Forelimb muscle (tissue), 1 donor: ENCODE results near the gene SYCP2. TPM values are rescaled to one million over a fixed set of nuclear protein-coding genes. Genes with fewer than 3 reads are reported as not detected.
"Not testable (repeated sequence)": the region's sequence is repeated elsewhere in the genome, so short reads cannot be mapped to it uniquely, and the experiment has no call there.

Experiments
- DNase-seq: peaks from one replicate; pipeline ENCODE4 v3.0.0-alpha.2; 2013; ENCODE audit warnings: low read depth
- polyA plus RNA-seq: library from polyadenylated mRNA; unstranded; fragments of 120-200 nt; gene quantifications from one replicate; pipeline ENCODE4 v1.2.1, GENCODE V29; 2013; ENCODE audit not compliant: insufficient read length

SYCP2 gene, protein sequence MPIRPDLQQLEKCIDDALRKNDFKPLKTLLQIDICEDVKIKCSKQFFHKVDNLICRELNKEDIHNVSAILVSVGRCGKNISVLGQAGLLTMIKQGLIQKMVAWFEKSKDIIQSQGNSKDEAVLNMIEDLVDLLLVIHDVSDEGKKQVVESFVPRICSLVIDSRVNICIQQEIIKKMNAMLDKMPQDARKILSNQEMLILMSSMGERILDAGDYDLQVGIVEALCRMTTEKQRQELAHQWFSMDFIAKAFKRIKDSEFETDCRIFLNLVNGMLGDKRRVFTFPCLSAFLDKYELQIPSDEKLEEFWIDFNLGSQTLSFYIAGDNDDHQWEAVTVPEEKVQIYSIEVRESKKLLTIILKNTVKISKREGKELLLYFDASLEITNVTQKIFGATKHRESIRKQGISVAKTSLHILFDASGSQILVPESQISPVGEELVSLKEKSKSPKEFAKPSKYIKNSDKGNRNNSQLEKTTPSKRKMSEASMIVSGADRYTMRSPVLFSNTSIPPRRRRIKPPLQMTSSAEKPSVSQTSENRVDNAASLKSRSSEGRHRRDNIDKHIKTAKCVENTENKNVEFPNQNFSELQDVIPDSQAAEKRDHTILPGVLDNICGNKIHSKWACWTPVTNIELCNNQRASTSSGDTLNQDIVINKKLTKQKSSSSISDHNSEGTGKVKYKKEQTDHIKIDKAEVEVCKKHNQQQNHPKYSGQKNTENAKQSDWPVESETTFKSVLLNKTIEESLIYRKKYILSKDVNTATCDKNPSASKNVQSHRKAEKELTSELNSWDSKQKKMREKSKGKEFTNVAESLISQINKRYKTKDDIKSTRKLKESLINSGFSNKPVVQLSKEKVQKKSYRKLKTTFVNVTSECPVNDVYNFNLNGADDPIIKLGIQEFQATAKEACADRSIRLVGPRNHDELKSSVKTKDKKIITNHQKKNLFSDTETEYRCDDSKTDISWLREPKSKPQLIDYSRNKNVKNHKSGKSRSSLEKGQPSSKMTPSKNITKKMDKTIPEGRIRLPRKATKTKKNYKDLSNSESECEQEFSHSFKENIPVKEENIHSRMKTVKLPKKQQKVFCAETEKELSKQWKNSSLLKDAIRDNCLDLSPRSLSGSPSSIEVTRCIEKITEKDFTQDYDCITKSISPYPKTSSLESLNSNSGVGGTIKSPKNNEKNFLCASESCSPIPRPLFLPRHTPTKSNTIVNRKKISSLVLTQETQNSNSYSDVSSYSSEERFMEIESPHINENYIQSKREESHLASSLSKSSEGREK (N-terminal part only)
- polyA plus RNA-seq = 3.9 TPM

DNA sequence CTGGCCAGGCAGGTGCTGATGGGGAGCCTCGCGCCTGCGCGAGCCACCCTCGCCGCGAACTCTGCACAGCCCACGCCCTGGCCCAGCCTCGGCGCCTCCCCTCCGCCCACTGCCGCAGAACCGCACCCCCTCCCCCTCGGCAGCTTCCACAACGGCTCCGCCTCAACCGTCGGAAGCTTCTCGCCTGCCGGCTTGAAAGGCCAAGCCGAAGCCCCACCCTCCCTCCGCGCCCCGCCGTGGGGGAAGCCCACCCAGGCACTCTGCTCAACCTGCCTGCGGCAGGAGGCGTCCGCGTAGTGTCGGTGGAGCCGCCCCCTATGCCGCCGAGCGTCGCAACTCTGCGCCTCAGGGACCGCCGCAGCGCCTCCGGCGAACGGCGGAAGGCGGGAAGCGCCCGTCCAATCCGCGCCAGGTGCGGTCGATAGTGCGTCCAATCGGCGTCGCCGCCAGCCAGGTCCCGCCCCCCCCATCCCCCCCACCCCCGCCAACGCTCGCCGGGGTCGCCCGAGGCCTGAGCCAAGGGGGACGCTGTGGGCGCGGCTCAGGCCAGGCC, at the start of gene SYCP2:
Gene SYCP2 (minus strand): TSS at position 342 of the 553 bp plus-strand sequence. CDS start 11,224 bp downstream, outside the sequence.
- DNase-seq = no peak

DNA sequence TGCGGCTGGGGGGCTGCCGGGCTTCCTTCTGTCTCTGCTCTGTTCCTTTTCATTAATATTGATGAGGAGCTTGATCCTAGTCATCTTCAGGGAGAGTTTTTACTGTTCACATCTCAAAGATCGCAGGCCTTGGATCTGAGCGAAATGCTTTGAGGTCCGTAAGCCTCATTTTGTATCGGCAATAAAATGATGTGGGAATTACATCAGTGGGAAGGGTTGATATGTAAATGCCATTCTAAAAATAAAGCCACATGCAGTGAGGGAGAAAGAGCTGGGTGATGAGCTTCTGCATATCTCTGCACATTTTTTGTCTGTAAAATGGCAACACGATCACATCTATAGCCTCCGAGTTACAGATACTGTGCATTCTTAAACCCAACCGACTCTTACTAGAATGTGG, 49.6 kb upstream of the SYCP2 start:
- no peak for DNase-seq

DNA sequence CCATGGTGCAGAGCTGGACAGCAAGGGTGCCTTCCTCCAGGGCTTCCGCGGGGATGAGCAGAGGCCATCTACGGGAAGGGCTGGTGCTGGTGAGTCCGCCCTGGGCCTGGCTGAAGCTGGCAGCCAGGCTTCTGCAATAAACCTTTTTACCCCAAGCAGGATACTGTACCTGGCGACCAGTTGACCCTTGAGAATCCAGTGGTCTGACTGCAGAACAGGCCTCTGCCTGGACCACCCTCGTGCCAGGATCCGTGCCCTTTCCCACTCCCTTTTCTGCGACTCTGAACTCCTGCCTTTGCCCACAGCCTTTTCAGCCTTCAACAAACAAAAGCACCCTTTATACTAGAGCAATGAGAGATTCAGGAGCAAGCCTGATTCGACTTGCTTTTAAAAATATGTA, 43.6 kb upstream of the SYCP2 start:
- no peak for DNase-seq

DNA sequence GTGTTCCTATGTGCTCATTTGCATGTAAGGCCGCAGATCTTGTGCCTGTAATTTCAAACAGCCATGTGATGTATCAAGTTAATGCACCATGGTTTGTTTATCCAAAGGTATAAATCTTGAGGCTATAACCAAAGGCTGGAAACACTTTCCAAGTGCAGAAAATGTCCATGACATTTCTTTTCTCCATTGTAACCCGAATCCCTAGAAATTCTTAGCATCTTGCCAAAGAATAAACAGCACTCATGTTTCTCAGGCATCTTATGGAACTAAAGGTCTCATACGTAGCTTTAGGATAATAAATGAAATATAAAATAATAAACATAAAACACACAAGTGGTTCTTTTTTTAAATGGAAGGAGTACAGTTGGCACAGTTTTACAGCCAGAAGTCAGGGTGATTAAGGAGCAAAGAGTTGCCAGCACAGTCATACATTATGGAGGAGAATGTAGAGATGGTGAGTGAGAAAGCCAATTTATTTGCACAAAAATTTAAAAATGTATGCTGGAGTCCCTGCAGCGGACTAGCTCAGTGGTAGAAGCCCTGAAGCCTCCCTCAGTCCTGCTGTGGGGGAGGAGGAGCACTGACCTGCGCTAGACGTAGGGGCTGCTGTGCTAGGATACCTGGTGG, 42.8 kb upstream of the SYCP2 start:
- no peak for DNase-seq

DNA sequence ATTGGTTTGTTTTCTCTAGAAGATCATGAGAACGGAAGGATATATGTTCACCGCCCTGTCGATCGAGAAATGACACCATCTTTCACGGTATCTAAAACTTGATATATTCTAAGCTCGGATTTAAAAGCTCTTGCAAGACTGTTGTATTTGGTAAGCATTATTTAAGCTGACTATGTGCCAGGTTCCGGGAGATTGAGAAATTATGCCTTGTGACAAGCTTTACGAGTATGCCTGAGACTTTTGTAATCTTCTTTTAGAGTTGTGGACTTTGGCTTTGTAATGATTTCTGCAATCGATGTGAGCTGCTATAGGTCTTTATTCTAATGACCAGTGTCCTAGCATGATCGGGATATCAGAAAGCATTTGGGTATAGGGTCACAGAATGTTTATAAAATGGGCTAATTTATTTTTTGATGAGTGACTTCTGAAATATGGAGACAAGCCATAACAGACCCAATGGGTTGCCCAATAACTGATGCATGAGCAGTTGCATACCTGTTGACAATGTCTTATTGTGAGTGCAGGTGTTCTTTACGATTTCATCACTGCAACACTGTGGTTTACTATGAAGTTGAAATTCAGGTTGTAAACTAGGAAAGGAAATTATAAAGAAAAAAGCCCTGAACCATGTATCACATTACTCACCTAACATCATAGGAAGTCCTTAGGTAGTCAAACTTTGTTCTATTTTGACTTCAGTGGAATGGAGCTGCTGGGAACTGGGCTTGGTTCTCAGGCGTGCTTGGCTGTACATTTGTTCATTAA, 38.8 kb upstream of the SYCP2 start:
- no peak for DNase-seq

DNA sequence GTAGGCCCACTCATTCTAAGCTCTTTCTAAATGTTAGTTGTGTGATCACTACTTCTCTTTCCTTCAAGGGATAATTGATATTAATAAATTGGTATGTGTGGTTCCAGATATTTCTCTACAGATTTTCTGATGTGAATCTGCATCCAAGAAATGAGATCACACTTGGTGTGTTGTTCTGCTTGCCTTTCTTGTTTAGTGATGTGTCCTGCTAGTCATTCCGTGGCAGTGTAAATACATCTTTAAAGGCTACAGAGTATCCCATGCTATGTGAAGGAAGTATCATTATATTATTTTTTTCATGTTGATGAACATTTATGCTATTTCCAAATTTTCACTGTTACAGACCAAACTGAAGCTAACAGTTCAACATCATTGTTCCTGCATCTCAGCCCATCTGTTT, 38.0 kb upstream of the SYCP2 start:
- no peak for DNase-seq

DNA sequence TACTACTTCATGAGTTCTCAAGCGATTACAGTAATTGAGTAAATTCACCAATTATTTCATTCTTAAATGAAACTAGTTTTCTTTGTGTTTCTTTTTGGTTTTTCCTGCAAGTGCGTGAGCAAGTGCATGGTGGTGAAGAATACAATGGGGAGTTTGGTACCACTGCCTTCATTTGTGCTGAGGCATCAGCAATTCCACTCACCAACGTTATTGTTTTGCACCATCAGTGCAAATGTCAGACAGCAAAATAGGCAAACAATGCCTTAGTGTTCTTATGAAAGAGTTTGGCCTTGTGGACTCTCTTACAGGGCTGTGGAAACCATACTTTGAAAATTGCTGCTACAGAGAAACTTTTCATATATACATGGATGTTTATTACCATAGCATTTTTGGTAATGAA, 33.0 kb upstream of the SYCP2 start:
- DNase-seq = no peak

DNA sequence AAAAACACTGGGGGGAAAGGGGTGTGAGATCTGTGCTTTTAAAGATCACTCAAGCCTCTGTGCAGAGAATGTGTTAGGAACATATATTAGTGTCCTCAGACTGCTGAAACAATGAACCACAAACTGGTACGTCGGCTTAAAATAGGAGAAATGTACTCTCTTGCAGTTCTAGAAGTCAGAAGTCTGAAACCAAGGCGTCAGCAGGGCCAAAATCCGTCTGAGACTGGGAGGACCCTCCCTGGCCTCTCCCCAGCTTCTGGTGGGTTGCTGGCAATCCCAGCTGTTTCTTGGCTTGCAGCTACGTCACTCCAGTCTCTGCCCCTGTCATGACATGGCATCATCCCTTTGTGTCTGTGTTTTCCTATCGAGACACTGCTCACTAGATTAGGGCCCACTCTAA, 28.7 kb upstream of the SYCP2 start:
- DNase-seq = no peak

DNA sequence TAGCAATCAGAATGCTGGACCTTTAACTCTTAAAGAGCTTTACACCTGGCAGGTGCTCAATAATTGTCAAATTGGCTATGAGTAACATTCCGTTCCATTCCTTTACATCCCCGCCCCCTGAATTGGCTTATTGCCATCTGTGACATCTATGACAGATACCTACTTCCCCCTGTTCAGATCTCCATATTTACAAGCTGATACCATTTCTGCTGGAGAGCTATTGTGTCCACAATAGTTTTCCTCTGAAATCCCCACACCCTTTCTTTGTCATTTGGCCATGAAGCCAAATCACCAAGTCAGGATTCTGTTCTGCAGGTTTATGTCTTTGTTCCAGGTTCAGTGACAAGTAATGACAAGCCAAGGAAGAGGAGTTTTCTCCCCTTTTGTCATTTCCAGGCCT, 28.0 kb upstream of the SYCP2 start:
- DNase-seq = no peak

DNA sequence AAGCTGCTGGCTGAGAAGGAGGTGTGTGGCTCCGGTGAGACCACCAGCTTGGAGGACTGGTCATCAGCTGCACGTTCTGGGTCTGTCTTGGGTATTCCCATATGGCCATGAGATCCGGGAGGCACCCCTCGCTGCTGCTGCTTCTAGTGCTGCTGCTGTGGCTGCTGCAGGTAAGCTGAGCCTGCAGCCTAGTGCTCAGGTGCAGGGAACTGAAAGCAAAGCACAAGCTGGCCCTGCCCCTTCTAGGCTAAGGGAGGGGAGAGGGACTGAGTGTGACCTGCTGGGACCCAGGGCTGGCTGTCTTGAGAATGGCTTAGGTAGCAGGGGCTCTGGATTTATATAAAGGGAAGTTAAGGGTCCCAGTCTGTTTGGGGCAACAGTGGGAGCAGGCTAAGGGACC, 25.2 kb upstream of the SYCP2 start:
- no peak for DNase-seq

DNA sequence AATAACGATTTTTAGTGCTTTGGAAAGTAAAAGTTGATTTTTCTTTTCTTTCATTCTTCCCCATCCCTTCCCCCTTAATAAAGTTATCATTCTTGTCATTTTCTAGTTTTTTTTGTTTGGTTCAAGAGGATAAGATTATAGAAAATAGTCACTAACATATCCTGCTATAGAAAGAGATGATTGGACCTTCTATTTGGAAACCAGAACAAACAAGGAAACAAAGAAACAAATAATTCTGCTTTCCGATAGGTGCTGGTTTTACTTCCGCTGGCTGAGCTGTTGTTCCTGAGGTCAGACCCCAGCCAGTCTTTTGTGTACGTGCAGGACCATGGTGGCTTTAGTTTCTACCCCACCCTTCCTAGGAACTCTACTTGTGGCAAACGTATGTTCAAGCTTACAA, 24.7 kb upstream of the SYCP2 start, which contains the start of gene CDH26:
Gene CDH26 (plus strand): TSS at position 301 of the 400 bp plus-strand sequence. CDS start 304 bp downstream, outside the sequence.
- no peak for DNase-seq

DNA sequence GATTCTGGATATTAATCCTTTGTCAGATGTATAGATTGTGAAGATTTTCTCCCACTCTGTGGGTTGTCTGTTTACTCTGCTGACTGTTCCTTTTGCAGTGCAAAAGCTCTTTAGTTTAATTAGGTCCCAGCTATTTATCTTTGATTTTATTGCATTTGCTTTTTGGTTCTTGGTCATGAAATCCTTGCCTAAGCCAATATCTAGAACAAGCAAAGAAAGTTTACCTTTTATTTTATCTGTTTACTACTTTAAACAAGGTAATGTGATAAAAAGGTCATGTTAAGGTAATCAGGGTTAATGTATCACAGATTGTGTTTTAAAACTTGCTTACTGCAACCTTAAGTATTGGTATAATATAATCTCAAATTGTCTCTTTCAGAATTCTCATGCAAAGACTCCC, 24.1 kb upstream of the SYCP2 start:
- DNase-seq = not testable (repeated sequence)

DNA sequence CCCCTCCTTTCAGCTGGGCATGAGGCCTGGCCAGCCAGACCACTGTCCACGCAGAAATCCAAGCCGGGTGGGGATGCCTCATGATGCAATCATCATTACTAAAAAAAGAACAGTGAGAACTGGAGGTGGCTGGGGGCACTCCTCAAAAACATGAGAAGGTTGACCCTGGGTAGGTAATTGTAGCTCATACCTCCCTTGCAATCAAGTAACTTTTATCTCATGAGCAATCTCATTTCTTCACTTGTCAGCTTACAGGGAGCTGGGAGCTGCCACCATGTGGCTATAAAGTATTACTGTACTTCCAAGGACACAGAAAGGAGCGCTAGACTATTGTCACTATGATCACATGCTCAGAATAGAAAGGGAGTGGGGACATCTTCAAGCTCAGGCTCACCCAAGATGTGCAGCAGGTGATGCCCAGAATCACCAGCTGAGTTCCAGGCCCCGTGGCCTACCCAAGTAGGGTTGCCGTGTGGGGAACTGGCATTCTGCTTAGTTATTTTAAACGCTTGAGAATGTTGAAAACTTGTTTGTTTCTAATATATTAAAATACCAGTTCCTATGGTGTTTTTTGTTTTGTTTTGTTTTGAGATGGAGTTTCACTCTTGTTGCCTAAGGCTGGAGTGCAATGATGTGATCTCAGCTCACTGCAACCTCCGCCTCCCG, 21.8 kb upstream of the SYCP2 start:
- DNase-seq = no peak

DNA sequence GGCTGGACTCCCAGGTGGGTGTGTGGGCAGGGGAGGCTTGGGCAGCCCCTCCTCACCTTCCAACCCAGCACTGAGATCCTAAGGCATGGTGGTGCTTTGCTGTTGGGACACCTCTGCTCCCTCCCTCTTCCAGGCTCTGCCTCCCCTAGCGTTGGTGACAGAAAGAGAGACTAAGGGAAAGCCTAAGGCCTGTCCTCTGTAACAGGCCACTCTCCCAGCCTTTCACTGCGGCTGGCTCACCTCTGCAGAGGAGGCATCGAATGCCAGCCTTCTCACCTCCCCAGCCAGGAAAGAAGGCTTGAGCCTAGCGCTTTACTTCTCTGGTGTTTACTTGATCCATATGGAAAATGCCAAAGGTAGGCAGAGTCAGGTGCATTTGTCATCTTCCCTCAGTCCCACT, 21.3 kb upstream of the SYCP2 start:
- DNase-seq = no peak

DNA sequence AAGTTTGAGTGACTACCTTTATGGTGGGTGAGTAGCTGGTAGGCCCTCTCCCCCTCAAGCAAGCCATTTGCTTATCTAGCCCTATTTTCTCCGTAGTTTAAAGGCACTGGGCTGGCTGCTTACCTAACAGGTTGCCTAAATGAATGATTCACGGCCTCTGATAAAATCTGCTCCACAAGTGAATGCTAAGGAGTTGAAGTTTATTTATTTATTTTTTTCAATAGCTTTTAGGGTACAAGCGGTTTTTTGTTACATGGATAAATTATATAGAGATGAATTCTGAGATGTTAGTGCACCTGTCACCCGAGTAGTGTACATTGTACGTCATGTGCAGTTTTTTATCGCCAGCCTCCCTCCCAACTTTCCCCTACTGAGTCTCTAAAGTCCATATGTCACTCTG, 16.5 kb upstream of the SYCP2 start:
- DNase-seq = no peak

DNA sequence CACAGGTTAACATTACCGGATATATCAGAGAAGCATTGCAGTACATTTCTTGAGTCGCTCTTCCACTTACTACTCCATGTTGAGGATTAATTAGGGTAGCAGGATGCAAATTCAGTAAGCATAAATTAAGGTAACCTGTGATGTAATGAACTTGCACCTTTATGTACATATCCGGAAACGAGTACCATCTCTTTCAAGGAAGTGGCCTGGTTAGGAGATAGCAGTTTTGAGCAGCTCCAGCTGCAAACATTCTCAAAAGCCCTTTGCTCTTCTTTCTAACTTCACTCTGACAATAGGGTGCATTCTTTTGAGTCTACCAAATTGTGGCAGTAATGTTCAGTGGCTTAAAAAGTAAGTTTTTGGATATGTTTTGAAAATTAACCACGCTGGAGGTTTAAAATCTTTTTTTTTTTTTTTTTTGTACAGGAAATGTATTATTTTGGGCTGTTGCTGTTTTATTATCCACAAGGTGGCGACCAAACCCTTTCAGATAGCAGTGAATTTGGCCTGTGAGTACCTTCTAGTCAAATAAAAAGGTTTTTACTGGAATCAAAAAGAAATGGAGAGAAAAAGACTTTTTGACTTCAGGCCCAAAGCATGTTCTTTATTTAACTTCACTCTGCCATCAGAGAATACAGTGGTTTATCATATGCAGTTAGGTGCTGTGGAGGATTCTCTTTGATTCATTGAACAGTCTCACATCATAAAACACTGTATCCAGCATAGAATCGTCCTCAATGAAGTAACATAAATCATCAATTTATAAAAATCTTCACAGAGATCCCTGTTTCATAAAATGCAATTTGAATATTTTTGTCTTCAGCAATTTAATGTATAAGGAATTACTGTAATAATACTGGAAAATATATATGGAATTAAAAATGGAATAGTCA, 15.6 kb upstream of the SYCP2 start:
- peak; percentile 44 for DNase-seq

DNA sequence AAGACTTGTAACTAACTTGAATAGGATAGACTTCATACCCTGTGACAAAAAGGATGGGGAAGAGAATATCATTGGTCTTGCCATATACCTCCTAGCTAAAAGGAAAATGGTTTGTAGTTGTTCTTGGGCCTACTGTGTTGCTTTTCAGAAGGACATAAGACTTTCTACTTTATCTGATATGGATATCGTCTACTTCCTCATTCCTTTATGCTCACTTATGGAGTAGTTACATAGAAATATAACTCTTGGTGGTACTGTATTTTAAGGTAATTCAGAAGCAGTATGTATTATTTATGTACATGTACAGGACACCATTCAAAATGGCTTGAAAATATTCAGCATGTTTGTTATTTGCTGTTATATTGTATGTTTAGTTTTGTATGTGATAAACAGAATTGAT, 14.8 kb upstream of the SYCP2 start:
- DNase-seq = no peak

DNA sequence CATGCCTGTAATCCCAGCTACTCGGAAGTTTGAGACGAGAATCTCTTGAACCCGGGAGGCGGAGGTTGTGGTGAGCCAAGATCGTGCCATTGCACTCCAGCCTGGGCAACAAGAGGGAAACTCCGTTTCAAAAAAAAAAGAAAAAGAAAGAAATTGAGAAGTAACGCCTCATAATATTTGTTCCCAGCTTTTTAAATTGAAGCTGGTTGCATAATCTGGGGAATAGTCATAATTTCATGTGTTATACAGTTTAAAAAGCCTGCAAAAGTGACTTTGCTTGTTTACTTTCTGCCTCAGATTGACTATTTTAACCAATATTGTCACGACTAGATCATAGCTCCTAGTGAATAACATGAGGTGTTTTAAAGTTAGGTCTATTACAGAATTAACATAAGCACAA, 13.9 kb upstream of the SYCP2 start:
- no peak for DNase-seq

DNA sequence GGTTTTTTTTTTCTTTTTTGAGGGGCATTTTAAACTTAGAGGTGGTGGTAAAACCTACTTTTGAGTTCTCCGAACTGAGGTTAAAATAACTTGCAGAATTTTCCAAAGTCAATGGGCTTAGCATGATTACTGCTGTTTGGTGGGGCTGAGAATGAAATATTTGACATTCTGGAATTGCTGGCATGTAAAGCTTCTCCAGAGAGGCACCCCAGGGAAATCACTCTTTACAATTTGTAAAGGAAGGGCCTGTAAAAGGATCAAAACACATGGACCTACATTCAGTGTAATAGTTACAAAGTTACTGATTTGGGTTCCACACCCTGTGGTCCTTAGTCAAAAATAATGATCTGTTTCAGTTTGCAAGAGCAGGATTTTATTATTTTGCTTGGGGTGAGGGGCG, 12.3 kb upstream of the SYCP2 start:
- no peak for DNase-seq
